IMR-90 (cell line): ENCODE data around the gene SYN1. TPM values are rescaled to one million over a fixed set of nuclear protein-coding genes. Genes with fewer than 3 reads are reported as not detected.

Experiments used
- ATAC-seq: fragments of 200-7000 bp; cut with Tn5 transposase; 2 replicates; pipeline ENCODE4 v1.9.1; 2020; ENCODE audit warnings: low read depth, mild to moderate bottlenecking, moderate library complexity
- BruUV-seq: library from RNA; stranded (reverse); fragments of 400-500 nt; replicated peaks from 2 replicates; lab custom pipeline; 2021; lab: Mats Ljungman, UMichigan
- CTCF ChIA-PET: fragments of 300-600 bp; formaldehyde crosslinking; extraction: SDS; loops from one replicate; lab custom pipeline; 2021; ENCODE audit warnings: antibody characterized with exemption; lab: Yijun Ruan, JAX
- POLR2A ChIA-PET: fragments of 300-600 bp; sonication (Branson Sonifier 250); formaldehyde crosslinking; loops from one replicate; lab custom pipeline; 2022; ENCODE audit warnings: antibody characterized with exemption; ENCODE audit not compliant: unreplicated experiment; lab: Charles Lee
- DNase-seq: peaks from one replicate; pipeline ENCODE4 v3.0.0; 2013
- H2AFZ ChIP-seq: replicated peaks from 2 replicates; pipeline ENCODE3; 2013; ENCODE audit warnings: low read length, mild to moderate bottlenecking; ENCODE audit not compliant: poor library complexity
- H2AK5ac ChIP-seq: 2 replicates; pipeline ENCODE4 v1.6.1; 2013; ENCODE audit warnings: low read depth, low read length, inconsistent platforms
- H2AK9ac ChIP-seq: replicated peaks from 2 replicates; pipeline ENCODE3; 2013; ENCODE audit warnings: mild to moderate bottlenecking, low read depth, low read length, moderate library complexity; ENCODE audit not compliant: poor library complexity
- H2BK120ac ChIP-seq: 2 replicates; pipeline ENCODE4 v1.6.1; 2013; ENCODE audit warnings: low read depth, low read length, inconsistent platforms
- H2BK15ac ChIP-seq: 3 replicates; pipeline ENCODE4 v1.6.1; 2013; ENCODE audit warnings: low read depth, low read length, inconsistent platforms
- H2BK20ac ChIP-seq: 2 replicates; pipeline ENCODE4 v1.6.1; 2013; ENCODE audit warnings: low read depth, mild to moderate bottlenecking, inconsistent platforms, low read length, moderate library complexity
- H2BK5ac ChIP-seq: 2 replicates; pipeline ENCODE4 v1.6.1; 2013; ENCODE audit warnings: mild to moderate bottlenecking, low read depth, low read length, inconsistent platforms; ENCODE audit not compliant: poor library complexity, severe bottlenecking
- H3K14ac ChIP-seq: replicated peaks from 2 replicates; pipeline ENCODE4 v1.6.1; 2013; ENCODE audit warnings: low read depth, low read length, inconsistent platforms
- H3K18ac ChIP-seq: 2 replicates; pipeline ENCODE4 v1.6.1; 2013; ENCODE audit warnings: low read depth, low read length, control low read depth
- H3K23ac ChIP-seq: 2 replicates; pipeline ENCODE4 v1.6.1; 2013; ENCODE audit warnings: low read depth, low read length, inconsistent platforms
- H3K27ac ChIP-seq: 2 replicates; pipeline ENCODE4 v1.5.1; 2013; ENCODE audit warnings: mild to moderate bottlenecking, control low read depth, low read length; ENCODE audit not compliant: insufficient read depth
- H3K27me3 ChIP-seq: 2 replicates; pipeline ENCODE4 v1.6.1; 2013; ENCODE audit warnings: low read length; ENCODE audit not compliant: control insufficient read depth, insufficient read depth
- H3K36me3 ChIP-seq: 2 replicates; pipeline ENCODE4 v1.6.1; 2013; ENCODE audit warnings: low read length, mixed read lengths; ENCODE audit not compliant: control insufficient read depth, insufficient read depth
- H3K4ac ChIP-seq: 2 replicates; pipeline ENCODE4 v1.6.1; 2013; ENCODE audit warnings: low read depth, low read length, inconsistent platforms
- H3K4me1 ChIP-seq: 2 replicates; pipeline ENCODE4 v1.6.1; 2013; ENCODE audit warnings: low read length, mixed read lengths; ENCODE audit not compliant: control insufficient read depth, insufficient read depth
- H3K4me2 ChIP-seq: 2 replicates; pipeline ENCODE4 v1.6.1; 2013; ENCODE audit warnings: low read depth, mild to moderate bottlenecking, control low read depth, low read length, moderate library complexity
- H3K4me3 ChIP-seq: 2 replicates; pipeline ENCODE4 v1.5.1; 2013; ENCODE audit warnings: low read depth, mild to moderate bottlenecking, control low read depth, low read length, moderate library complexity; ENCODE audit not compliant: insufficient read depth
- H3K56ac ChIP-seq: 2 replicates; pipeline ENCODE4 v1.6.1; 2013; ENCODE audit warnings: low read length, inconsistent platforms; ENCODE audit not compliant: insufficient read depth; ENCODE audit errors: extremely low read depth
- H3K79me1 ChIP-seq, 2 experiments: 2 replicates each; pipeline ENCODE4 v1.6.1; 2013; ENCODE audit warnings: low read length in 2 of 2, inconsistent platforms in 1 of 2, low read depth in 1 of 2
- H3K9ac ChIP-seq: 2 replicates; pipeline ENCODE4 v1.6.1; 2013; ENCODE audit warnings: low read depth, low read length, control low read depth
- H3K9me1 ChIP-seq: 2 replicates; pipeline ENCODE4 v1.6.1; 2013; ENCODE audit warnings: low read length, inconsistent platforms; ENCODE audit not compliant: insufficient read depth
- H3K9me3 ChIP-seq: 2 replicates; pipeline ENCODE4 v1.6.1; 2013; ENCODE audit warnings: low read length; ENCODE audit not compliant: control insufficient read depth, insufficient read depth
- H4K20me1 ChIP-seq: 2 replicates; pipeline ENCODE4 v1.6.1; 2013; ENCODE audit warnings: low read length, inconsistent platforms; ENCODE audit not compliant: insufficient read depth
- H4K5ac ChIP-seq: 2 replicates; pipeline ENCODE4 v1.6.1; 2013; ENCODE audit warnings: mild to moderate bottlenecking, low read depth, low read length, control low read depth
- H4K8ac ChIP-seq, 2 experiments: 2 replicates each; pipeline ENCODE4 v1.6.1; 2013; ENCODE audit warnings: low read depth in 2 of 2, low read length in 2 of 2, control low read depth in 1 of 2, inconsistent platforms in 1 of 2
- H4K91ac ChIP-seq: 2 replicates; pipeline ENCODE4 v1.6.1; 2013; ENCODE audit warnings: low read depth, low read length, inconsistent platforms; ENCODE audit not compliant: insufficient read depth
- CHD1 ChIP-seq: IDR thresholded peaks from 2 replicates; pipeline ENCODE4 v1.6.1; 2012; ENCODE audit warnings: low read depth, low read length, improper control_type of control experiment
- CTCF ChIP-seq: conservative IDR thresholded peaks from 2 replicates; pipeline ENCODE4 v1.5.1; 2012; ENCODE audit warnings: mild to moderate bottlenecking, low read depth, low read length, improper control_type of control experiment
- FOS ChIP-seq: fragments of 150-350 bp; IDR thresholded peaks from 2 replicates; pipeline ENCODE4 v1.6.1; 2016; ENCODE audit warnings: low read depth, low read length
- MAFK ChIP-seq: IDR thresholded peaks from 2 replicates; pipeline ENCODE4 v1.6.1; 2012; ENCODE audit warnings: low read depth, low read length, improper control_type of control experiment
- NFE2L2 ChIP-seq: fragments of 150-350 bp; IDR thresholded peaks from 2 replicates; pipeline ENCODE4 v1.6.1; 2016; ENCODE audit warnings: low read depth, mild to moderate bottlenecking, low read length
- USF2 ChIP-seq: fragments of 150-350 bp; IDR thresholded peaks from 2 replicates; pipeline ENCODE4 v1.6.1; 2017; ENCODE audit warnings: mild to moderate bottlenecking, antibody characterized with exemption, low read length, low read depth
- WGBS, 2 experiments: methylation state at CpG; one replicate each; pipeline versions ENCODE4 v1.1.5 to v1.1.7; 2013; ENCODE audit warnings: missing lambda C conversion rate in 2 of 2; ENCODE audit not compliant: insufficient read length in 1 of 2; ENCODE audit errors: extremely low coverage in 2 of 2; 5-methylcytosine and 5-hydroxymethylcytosine counted together
- dilution Hi-C: fragments of 300-500 bp; cut with HindIII; formaldehyde crosslinking; loops from one replicate; pipeline ENCODE4 v1.14.3; 2018; ENCODE audit warnings: low sequenced_read_pairs; ENCODE audit not compliant: unreplicated experiment
- in situ Hi-C: fragments of 300-500 bp; cut with MboI; formaldehyde crosslinking; loops from 3 replicates; pipeline ENCODE4 v1.14.3; 2019; ENCODE audit warnings: low sequenced_read_pairs, inconsistent platforms, mixed read lengths
- intact Hi-C: fragments of 100-400 bp; cut with micrococcal nuclease; formaldehyde crosslinking; loops from 2 replicates; pipeline ENCODE4 v1.10.0; 2022
- polyA plus RNA-seq, 3 experiments: library from polyadenylated mRNA; depleted of rRNA; stranded (reverse); fragments of >200 nt; gene quantifications; 2 replicates each; pipeline ENCODE4 v1.2.3, GENCODE V29; 2012; ENCODE audit warnings: low replicate concordance in 1 of 3
- total RNA-seq: library from RNA; depleted of rRNA; stranded (reverse); fragments of >200 nt; gene quantifications from 2 replicates; pipeline ENCODE4 v1.2.3, GENCODE V29; 2012

SYN1 gene
- total and polyA plus RNA-seq, 2 of the 4 experiments (the other 2 are of a cell fraction) = under 0.01 to 0.56 TPM

GRCh38 chrX:47590984-47591383 lies 28.7 kb downstream of the SYN1 start:
- Histone ChIP-seq H4K5ac (no peak overlapping the region), H3K4me2 (no peak overlapping the region), H3K36me3 (peaks cover 8% of the 10 kb centered on the region; the same call in 1 of the 2 replicates), H3K9ac (no peak overlapping the region), H3K79me1 (no peaks in the 10 kb centered on the region), H2AFZ (no peak overlapping the region), H4K91ac (no peak overlapping the region), H4K20me1 (peaks cover 5% of the 10 kb centered on the region), H3K9me1 (no peaks in the 10 kb centered on the region; the same call in 1 of the 2 replicates), H4K8ac (no peak overlapping the region), H3K4me3 (no peak overlapping the region), H2AK9ac (no peak overlapping the region), H3K14ac (no peak overlapping the region), H2AK5ac (no peak overlapping the region), H3K18ac (no peak overlapping the region), H3K4ac (no peak overlapping the region), H3K4me1 (peaks cover 6% of the 10 kb centered on the region), H2BK5ac (no peak overlapping the region), H2BK15ac (no peak overlapping the region), H2BK120ac (no peak overlapping the region), H3K9me3 (no peaks in the 10 kb centered on the region), H3K56ac (no peak overlapping the region), H3K27ac (no peak overlapping the region), H2BK20ac (no peak overlapping the region), H3K27me3 (no peaks in the 10 kb centered on the region), H3K23ac (no peak overlapping the region)
- ATAC-seq = no peak
- ChIA-PET POLR2A (no interaction called here), CTCF (no interaction called here)
- BruUV-seq = no TSS peak
- intact Hi-C loops (no loop called here), in situ Hi-C loops (no loop called here), dilution Hi-C loops (no loop called here)
- TF ChIP-seq CHD1 (no peak), CTCF (no peak), USF2 (no peak), MAFK (no peak), NFE2L2 (no peak), FOS (no peak)
- DNase-seq = no peak
- WGBS, 2 experiments = no CpG with 5 or more reads among the region's 5 CpGs
